Fibroblast of peridontal ligament (primary cell): Measurements from ENCODE around the gene WDFY2.
"Not testable (repeated sequence)": the region's sequence is repeated elsewhere in the genome, so short reads cannot be mapped to it uniquely, and the experiment has no call there.

ENCODE experiments used
- DNase-seq: peaks from one replicate; pipeline ENCODE4 v3.0.0-alpha.2; 2010; ENCODE audit errors: extremely low read depth

Gene WDFY2

DNA sequence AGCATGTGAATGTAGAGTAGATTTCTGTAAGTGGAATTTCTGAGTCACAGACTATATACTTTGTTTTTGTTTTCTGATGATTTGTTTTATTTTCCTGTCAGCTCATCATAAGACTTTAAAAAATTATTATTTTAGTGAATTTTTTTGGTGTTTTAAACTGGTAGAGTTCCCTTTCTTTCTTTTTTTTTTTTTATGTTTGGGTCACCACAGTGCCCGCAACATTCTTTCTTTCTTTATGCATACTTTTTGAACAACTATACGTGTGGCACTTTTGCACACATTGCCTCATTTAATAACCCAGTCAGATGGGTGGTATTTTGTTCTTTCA, 46.0 kb downstream of the WDFY2 start:
- peak; percentile 49 for DNase-seq

DNA sequence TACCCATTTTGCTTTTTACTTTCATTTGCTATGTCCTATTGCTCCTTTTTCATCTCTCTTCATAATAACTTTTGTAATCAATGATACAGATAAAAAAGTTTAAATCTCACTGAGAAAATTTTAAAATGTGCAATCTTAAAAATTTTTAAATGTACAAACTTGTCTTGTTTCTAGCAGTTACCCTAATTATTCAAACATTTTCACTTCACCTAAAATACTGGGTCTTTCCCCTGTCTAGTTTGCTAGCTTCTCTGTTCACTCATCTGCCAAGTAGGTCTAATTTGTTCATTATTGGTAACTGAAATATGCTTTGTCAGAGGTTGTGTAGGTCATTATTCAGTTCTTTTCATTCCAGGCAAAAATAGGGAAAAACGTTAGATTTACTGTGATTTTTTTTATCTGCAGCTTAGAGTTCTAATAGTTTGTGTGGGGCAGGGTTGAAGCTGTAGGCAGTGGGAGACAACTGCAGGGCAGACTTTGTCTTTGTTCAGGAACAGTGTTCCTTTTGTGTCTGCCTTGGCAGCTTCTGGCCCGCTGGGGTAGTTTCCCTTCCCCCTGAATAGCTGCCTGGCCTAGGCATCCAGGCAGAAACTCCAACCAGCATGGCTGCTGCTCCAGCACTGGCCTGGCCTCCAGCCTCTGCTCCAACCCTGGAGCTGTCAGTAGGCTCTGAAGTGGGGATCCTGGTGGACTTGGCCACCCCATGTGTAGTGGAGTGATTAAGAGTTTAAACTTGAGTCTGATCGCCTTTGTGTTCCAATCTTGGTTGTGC, 48.5 kb downstream of the WDFY2 start:
- no peak for DNase-seq

DNA sequence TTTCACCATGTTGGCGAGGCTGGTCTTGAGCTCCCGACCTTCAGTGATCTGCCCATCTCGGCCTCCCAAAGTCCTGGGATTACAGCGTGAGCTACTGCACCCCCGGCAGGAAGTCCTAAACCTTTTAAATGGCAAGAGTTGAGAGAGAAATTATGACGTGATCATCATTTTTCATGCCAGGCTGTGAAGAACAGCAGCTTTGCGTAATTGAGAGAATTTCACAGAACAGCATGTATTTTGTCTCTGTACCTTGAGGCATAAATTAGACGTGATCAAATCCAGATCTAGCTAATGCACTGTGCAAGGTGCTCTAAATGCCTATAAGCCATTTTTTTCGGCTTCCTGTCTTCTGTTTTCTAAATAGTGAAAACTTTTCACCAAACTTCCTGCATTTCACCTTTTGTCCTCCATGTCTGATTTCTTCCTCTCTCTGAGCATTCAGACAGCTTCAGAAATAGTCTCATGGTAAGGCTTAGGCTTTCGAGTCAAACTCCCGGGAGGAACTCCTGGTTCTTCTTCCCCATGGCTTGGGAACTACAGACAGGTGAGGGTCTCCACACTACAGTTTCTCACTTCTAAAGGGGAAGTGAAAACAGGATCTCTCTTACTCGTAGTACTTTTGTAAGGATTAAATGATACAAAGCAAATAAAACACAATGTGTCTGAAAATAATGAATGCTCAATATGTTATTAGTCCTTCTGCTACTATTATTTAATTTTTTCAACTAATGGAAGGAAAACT, 51.0 kb downstream of the WDFY2 start:
- DNase-seq, result no peak

DNA sequence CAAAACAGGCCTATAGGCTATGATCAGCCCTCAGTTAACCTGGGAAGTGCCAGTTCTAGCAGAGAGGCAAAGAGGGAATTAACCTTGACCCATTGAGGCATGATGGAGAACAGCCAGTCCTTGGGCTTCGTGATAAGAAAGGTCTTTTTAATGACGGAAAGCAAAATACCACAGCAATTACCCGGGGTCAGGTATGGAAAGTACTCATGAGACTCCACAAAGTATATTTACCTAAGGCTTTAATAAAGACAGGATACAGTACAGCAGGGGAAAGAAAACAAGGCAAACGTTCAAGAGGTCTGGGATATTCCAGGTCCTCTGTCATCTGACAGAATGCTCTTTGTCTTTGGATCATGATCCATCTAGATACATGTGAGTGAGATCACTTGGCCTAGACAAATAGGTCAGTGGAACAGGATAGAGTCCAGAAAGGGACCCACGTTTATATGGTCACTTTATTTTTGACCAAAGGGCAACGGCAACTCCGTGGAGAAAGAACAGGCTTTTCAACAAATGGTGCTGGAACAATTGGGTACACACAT, 52.2 kb downstream of the WDFY2 start:
- DNase-seq, result no peak

DNA sequence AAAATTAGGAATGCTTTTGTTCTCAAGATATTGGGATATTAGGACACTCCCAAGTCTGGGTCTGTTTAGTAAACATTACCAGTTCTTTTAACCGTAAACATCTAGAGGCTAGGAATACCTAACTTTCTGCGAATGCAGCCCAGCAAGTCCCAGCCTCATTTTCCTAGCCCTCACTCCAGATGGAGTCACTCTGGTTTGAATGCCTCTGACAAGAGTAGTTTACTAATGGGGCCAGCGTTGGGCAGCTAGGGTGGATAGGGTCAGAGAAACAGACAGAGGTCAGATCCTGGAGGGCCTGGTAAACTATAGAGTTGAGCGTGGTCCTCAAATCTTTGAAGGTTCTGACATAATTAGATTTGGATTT, 53.6 kb downstream of the WDFY2 start:
- DNase-seq, result no peak

DNA sequence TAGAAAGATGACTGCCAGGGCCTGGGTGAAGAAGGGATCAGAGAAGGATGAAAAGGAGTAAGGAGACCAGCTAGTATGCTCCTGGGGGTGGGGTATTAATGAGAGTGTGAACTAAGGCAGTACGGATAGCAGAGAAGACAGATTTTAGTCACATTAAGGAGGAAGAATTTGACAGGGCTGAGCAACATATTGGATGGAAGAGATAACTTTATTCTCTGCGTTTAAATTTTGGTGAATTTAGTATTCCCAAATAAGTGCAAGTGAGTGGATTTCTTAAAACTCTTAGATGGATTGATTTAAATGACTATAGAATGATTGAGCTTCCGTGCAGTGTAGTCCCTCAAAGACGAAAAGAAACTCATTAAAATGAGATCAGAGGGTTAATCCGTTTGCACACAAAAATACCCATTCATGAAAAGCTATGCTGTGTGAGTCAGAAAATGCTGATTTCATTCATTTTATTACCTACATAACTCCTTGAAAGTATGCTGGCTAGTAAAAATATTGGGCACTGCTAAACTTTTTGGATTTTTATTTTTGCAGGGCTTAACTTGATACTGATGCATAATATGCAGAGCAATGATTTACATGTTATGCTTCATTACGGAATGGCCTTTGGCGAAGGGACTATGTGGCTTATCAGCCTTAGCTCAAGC, 54.1 kb downstream of the WDFY2 start:
- no peak for DNase-seq

DNA sequence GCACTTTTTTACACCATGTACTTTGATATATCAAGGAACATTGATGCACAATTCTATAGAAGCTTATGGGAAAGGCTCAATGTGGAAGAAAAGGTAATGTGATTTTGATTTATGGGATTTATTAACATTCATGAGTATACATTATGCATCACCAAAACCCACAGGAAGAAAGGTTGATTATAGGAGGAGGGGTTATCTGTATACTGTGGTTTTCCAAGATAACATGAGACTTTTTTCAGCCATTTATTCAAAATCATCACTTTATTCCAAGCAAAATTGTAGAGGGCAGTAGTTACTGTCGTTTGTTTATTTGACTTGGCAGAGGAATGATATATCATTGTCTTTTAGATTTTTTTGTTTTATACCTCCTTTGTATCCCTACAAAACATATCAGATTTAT, 54.9 kb downstream of the WDFY2 start:
- DNase-seq, result no peak

DNA sequence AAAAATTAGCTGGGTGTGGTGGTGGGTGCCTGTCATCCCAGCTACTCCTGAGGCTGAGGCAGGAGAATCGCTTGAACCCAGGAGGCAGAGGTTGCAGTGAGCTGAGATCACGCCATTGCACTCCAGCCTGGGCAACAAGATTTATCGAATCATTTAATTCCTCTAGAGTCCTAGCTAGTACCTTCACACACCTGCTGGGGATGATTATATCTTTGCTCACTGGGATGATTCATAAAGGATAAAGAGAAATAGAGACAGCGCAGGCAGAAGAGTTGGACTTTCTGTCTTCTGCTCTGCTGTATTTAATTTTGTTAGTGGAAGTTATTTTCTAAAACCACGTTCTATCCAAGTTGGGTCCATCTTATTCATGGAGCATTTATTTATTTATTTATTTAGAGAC, 56.4 kb downstream of the WDFY2 start:
- not testable (repeated sequence) for DNase-seq

DNA sequence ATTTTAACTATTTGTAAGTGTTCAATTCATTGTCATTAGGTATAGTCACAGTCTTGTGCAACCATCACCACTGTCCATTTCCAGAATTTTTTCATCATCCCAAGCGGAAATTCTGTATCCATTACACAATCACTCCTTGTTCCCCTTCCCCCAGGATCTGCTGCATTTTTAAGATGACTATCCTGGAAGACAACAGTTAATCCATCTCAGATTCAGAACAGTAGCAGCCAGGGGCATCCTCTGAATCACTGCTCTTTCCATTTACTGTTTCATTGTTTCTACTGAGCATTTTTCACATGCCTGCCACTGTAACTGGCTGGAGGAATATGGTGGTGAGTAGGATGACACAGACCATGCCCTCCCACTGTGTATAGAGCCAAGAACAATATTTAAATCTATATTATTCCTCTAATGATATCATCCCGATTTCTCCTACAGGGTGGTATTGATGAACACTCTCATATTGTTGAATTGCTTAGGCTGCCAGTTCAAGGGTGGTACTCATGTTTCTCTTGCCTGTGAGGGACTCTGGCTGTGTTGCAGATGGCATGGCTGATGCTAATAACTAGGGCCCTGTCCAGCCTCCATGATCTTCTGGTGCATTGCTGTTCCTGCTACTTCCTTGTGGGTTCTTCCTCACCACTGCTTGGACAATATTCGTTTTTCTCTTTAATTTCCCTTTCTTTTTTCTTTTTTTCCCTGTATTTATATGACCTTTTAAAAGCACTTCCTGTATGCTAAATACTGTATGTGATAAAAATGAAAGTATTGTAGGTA, 59.0 kb downstream of the WDFY2 start:
- DNase-seq, result peak; percentile 93

DNA sequence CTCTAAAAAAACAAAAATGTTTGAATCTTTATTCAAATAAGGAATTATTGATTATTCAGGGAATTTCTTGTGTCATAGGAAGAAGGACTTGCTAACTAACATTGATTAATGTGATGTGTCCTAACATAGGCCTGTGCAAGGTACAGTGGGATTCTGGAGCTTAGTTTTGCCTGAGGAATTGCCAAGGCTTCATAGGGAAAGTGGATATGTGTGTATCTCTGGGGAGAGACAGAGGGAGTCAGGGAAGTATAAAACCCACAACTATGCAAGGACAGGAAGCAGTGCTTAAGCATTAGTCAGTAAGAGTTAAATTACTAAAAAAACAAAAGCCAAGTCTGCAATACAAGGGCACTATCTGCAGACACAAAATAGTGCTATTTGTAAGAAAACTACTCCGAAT, 59.6 kb downstream of the WDFY2 start:
- peak; percentile 92 for DNase-seq

DNA sequence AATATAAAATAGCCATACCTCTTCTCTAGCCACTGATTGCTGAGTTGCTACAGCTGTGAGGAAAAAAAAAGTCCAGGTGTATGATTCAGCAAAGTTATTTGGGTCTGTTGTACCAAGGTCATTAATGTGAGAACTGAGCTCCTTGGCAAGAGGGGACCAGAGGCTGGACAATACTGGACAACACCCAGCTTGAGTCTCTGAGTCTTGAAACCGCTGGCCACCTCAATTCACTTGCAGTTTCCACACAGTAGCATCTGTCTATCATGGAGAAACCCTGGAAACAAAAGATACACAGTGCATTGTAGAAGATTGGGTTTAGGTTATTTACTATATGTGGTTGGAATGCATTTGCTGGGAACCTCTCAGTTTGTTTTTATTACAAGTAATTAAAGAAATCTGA, 60.4 kb downstream of the WDFY2 start:
- peak; percentile 64 for DNase-seq

DNA sequence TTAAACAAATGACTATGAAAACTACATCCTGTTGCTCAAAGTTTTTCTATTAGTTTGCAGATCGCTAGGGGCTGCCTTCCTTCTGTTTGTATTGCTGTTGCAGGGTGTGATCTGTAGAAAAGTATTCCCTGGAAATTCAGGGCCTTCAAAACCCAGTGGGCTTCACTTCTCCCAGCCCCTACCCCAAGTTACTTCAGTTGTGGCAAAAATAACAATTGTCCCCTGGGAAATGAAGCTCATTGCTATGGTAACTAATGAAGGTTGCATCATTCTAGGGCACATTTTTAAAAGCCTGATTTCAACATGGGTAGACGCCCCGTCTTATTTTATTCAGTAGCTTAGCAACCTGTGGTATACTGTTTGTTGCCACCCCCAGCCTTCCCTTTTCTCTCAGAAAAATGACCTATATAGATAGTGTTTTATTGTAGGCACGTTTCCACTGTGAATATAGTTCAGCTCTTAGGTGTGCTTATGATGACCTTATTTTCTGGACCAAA, 60.9 kb downstream of the WDFY2 start:
- DNase-seq, result peak; percentile 89

DNA sequence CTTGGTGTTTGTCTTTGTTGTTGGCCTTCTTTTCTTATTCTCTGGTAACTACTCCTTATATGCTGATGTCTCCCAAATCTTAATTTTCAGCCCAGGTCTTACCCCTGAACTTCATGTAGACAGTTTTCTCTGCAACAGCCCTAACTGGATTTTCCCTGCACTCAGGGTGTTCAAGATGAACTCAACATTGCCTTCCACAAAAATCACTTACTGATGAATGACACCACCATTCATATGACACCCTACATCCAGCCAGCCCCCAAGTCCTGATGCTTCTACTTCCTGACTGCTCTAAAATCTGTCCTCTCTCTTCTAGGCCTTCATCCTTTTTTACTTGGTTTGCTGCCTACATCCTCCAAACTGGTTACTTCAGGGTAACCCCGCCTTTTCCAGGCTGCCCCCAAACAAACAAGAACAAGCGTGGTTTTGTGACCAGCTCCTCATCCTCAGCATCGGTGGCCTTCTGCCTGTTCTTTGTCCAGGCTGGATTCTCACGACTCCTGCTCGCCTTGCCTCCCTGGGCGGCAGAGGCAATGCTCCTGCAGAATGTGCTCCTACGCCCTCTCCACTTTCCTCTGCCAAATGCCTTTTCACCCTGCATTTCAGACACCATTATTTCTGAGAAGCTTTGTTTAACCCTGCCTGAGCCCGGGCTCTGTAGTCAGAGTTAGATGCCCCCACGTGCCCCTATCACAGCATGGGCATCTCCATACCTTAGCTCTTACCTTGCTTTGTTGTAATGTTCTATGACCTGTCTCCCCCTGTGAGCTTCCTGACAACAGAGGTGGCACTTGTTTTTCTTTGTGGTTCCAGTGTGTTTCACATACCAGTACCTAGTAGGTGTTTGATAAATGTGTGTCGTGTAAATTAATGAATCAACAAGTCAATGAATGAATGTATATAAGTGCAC, 61.8 kb downstream of the WDFY2 start:
- DNase-seq, result no peak

DNA sequence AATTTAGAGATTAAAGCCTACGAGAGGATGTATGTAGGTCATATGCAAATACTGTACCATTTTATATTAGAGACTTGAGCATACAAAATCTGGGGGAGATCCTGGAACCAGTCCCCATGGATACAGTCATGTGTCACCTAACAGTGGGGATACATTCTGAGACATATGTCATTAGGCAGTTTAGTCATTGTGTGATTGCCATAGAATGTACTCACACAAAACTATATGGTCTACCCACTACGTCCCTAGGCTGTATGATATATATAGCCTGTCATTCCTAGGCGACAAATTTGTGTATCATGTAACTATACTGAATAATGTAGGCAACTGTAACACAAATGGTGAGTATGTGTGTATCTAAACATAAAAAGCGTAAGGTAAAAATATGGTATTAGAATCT, 62.8 kb downstream of the WDFY2 start:
- DNase-seq, result no peak

DNA sequence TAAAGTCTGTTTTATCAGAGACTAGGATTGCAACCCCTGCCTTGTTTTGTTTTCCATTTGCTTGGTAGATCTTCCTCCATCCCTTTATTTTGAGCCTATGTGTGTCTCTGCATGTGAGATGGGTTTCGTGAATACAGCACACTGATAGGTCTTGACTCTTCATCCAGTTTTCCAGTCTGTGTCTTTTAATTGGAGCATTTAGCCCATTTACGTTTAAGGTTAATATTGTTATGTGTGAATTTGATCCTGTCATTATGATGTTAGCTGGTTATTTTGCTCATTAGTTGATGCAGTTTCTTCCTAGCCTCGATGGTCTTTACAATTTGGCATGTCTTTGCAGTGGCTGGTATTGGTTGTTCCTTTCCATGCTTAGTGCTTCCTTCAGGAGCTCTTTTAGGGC, 67.9 kb downstream of the WDFY2 start:
- DNase-seq, result not testable (repeated sequence)

DNA sequence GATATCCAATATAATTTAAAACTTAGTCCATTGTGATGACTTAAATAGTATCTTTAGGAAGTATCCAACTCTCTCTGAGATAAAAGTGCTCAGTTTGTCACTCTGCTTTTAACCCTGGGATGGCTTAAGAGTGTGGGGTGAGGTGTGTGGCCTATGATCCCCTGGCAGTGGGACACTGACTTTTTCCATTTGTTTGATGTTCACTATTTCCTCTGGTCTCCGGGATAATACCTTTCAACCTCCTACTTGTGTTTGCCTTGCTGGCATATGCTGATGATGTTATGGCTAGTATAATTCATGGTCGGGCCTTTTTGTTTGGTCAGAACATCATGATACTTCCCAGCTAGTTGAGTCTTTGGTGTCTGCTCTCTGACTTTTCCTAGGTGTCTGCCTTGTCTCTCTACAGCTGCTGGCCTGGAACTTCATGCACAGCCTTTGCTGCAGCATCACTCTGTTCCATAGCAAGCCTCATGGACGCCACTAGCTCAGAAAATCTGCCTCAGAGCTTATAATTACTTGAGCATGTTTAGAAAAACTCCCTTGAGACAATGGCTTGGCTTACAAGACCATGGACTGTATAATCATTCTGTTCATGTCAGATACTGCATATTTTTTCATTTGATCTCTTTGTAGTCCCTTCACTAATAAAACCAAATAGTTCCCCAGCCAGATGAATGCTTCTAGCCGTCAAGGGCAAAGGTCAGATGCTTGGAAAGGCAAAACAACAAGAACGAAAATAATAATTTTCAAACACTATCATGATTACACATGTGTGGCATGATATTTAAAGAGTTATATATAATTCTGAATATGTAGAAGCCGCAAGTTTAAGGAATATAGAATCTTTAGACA, 75.2 kb downstream of the WDFY2 start:
- peak; percentile 87 for DNase-seq

DNA sequence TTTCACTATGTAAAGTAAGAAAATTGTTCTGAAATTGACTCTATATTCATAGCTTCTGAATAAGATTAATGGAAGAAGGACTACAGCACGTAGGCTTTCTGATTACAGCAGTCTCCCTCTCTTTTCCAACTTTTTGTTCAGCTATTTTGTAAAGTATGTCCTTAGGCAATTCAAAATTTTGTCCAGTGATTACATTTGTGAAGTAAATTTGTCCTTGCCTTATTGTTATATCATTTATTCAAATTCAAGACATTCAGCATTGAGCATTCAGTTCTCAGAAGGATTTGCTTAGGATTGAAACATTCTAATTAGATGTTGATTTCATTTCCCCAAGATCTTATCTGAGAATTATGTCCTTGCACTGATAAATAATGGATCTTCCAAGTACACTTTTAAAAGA, 76.6 kb downstream of the WDFY2 start:
- DNase-seq, result no peak

DNA sequence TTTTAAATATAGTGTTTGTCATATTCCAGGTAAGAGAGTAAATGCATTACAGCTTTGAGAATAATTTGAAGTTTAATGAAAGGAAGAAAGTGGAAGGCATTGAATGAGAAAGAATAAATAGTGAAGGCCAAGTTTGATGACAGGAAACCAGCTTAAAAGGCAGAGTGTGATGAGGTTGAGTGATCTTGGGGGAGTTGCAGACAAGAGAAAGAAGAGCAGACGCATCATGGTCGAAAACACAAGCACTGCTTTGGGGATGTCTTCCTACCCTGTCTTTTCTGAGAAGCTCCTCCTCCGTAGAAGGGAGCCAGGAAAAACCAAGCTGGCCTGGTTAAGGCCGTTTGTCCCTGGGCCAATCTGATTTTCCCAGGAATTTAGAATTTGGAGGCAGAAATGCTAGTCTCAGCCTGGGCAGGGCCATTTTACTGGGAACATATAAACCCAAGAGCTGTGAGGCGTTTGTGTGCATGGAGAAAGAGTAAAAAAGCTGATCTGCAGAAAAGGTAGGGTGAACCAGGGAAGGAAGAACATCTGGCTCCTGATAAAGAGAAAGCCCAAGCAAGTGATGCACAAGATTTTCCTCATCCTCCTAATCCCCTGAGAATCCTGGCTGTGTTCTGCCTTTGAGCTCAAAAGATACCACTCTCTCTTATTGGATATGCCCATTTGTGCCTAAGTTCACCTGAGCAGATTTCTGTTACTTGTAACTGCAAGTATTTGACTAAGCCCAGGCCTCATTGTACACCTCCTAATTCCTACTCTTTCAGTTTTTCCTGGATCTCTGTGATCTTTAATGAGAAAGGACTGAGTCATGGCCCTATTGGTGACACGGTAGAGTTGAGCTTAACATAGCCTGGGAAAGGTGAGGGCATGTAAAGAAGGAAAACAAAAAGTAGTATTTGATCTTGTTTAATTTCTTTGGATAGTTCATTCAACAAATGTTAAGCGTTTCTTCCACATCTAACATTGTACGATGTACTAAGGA, 80.0 kb downstream of the WDFY2 start:
- DNase-seq, result peak; percentile 51

DNA sequence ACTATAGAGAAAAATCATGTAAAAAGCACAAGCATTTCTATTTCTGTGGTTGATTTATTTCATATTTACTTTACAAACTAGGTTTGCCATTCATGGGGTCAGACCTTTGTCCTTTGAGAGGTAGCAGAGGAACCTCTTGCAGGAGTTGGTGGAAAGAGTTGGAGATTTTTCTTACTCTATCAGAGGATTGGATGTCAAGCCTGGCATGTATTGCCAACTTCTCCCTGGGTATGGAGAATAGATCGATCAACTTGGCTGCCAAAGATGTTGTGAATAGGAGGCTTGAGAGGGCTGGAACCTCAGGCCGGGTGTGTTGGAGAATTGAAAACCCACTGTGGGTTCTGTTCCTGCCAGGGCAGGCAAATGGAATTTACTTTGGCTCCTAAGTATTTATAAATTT, 81.2 kb downstream of the WDFY2 start:
- DNase-seq, result no peak
